Stimulated activated CD8-positive, alpha-beta memory T cell treated with anti-CD3 and anti-CD28 coated beads, Interleukin-4, amount 100 ng/mL, for 4 hours (primary cell): ENCODE data around the gene BRD4.

Source experiments
- DNase-seq, 2 donors: peaks; one replicate each; pipeline ENCODE4 v3.0.0-alpha.2; 2020; ENCODE audit warnings: low read depth in 2 of 2, low spot score in 1 of 2

BRD4 gene

GRCh38 chr19:15249972-15250639 is 82.2 kb downstream of the BRD4 start:
- DNase-seq, result no peak

GRCh38 chr19:15249528-15249874 is 82.8 kb downstream of the BRD4 start:
- DNase-seq, result no peak

- DNase-seq, result no peak
Measured at GRCh38 chr19:15248648-15249527, 83.5 kb downstream of the BRD4 start.

GRCh38 chr19:15248106-15248505 is 84.2 kb downstream of the BRD4 start:
- no peak for DNase-seq

- no peak for DNase-seq
Measured at GRCh38 chr19:15247107-15248014, 85.0 kb downstream of the BRD4 start.

- no peak for DNase-seq
Measured at GRCh38 chr19:15246198-15246481, 86.2 kb downstream of the BRD4 start.

GRCh38 chr19:15245370-15246197 is 86.8 kb downstream of the BRD4 start:
- no peak for DNase-seq

GRCh38 chr19:15244808-15245207 is 87.5 kb downstream of the BRD4 start:
- no peak for DNase-seq

- no peak for DNase-seq
Measured at GRCh38 chr19:15244106-15244803, 88.1 kb downstream of the BRD4 start.

- no peak for DNase-seq
Measured at GRCh38 chr19:15243236-15243957, 88.9 kb downstream of the BRD4 start.

- no peak for DNase-seq
Measured at GRCh38 chr19:15241259-15241910, 91.0 kb downstream of the BRD4 start.

- DNase-seq, result no peak
Measured at GRCh38 chr19:15240515-15240914, 91.8 kb downstream of the BRD4 start.

GRCh38 chr19:15239337-15239949 is 92.9 kb downstream of the BRD4 start:
- no peak for DNase-seq

GRCh38 chr19:15238639-15239155 is 93.6 kb downstream of the BRD4 start:
- DNase-seq, result no peak

- DNase-seq, result no peak
Measured at GRCh38 chr19:15237759-15238638, 94.3 kb downstream of the BRD4 start.

- DNase-seq, result no peak
Measured at GRCh38 chr19:15236886-15237285, 95.5 kb downstream of the BRD4 start.

- DNase-seq, result no peak
Measured at GRCh38 chr19:15235781-15236180, 96.6 kb downstream of the BRD4 start.
